ENCODE data around the gene HABP2. TPM values are rescaled to one million over a fixed set of nuclear protein-coding genes. Genes with fewer than 3 reads are reported as not detected.

HABP2 gene
- polyA plus RNA-seq, 5 donors = 0.15 to 1.3 (median 0.49) TPM

GRCh38 chr10:113628607-113629153 is 75.8 kb downstream of the HABP2 start:
- no peak for DNase-seq

GRCh38 chr10:113630929-113631533 is 78.2 kb downstream of the HABP2 start:
- no peak for DNase-seq

GRCh38 chr10:113631684-113632367 is 79.0 kb downstream of the HABP2 start:
- DNase-seq = no peak

Other genes with a start within 250 kb of the HABP2 start
- under 1 TPM in 4 of 5 donors, not detected in 1; 0.03 to 0.29 (median 0.03) TPM for gene NRAP, start 111.0 kb downstream of the HABP2 start, polyA plus RNA-seq (ENCODE audit: insufficient read depth in 1 of 5, insufficient read length in 5 of 5, low replicate concordance in 1 of 5)
- gene CASP7, start 126.9 kb downstream of the HABP2 start, polyA plus RNA-seq (ENCODE audit: insufficient read depth in 1 of 5, insufficient read length in 5 of 5, low replicate concordance in 1 of 5) = 10 to 100 TPM; 40.3 to 59.0 (median 45.3) TPM
- gene PLEKHS1, start 198.6 kb downstream of the HABP2 start, polyA plus RNA-seq (ENCODE audit: insufficient read depth in 1 of 5, insufficient read length in 5 of 5, low replicate concordance in 1 of 5) = under 1 TPM; 0.06 to 0.27 (median 0.13) TPM